ENCODE measurements around the gene PPP2CA.
"Not testable (repeated sequence)": the region's sequence is repeated elsewhere in the genome, so short reads cannot be mapped to it uniquely, and the experiment has no call there.

PPP2CA gene

DNA sequence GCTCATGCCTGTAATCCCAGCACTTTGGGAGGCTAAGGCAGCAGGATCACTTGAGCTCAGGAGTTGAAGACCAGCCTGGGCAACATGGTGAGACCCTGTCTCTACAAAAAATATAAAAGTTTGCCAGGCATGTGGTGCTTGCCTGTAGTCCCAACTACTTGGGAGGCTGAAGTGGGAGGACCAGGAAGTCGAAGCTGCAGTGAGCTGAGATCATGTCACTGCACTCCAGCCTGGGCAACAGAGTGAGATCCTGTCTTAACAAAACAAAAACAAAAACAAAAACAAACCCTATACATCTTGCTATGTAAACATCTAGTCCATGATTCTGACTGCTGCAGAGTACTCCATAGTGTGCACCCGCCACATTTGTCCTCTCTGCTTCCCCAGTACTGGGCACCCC is 19.8 kb upstream of the PPP2CA start:
- FAIRE-seq (no peak), DNase-seq (ENCODE audit: low spot score) (no peak)

DNA sequence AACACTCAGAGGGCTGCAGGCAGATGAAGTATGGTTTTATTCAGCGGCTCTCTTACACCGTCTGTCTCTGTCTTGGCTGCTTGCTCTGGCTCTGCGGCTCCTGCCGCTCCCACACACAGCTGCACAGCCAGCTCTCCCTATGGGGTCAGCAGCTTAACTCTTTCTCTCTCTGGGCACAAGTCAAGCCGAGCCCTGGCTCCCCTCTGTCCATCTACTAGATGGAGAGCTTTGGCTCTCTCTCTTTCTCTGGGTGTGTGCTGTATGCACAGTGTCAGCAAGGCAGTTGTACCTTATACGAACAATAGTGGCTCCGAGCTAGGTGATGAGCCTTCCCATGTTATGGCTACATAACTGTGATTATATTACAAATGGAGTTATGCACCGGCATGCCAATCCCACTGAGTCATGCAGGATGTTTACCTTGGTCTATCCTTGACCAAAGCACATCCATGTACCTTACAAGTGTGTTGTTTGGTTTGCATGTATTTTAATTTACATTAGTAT is 19.3 kb upstream of the PPP2CA start:
- DNase-seq (ENCODE audit: low spot score) (peak; percentile 47), FAIRE-seq (no peak)

DNA sequence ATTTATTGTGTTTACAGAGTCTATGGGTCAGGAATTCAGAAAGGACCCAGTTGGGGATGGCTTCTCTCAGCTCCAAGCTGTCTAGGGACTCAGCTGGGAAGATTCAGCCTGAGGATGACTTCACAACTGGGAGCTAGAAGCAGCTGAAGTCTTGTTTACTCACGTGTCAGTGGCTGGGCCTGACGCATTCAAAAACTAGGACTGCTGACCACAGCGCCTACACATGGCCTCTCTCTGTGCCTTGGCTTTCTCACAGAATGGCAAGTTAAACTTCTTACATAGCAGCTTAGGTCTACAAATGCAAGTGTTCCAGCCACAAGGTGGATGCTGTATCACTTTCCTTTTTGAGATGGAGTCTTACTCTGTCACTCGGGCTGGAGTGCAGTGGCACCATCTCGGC is 16.3 kb upstream of the PPP2CA start:
- no peak for FAIRE-seq

DNA sequence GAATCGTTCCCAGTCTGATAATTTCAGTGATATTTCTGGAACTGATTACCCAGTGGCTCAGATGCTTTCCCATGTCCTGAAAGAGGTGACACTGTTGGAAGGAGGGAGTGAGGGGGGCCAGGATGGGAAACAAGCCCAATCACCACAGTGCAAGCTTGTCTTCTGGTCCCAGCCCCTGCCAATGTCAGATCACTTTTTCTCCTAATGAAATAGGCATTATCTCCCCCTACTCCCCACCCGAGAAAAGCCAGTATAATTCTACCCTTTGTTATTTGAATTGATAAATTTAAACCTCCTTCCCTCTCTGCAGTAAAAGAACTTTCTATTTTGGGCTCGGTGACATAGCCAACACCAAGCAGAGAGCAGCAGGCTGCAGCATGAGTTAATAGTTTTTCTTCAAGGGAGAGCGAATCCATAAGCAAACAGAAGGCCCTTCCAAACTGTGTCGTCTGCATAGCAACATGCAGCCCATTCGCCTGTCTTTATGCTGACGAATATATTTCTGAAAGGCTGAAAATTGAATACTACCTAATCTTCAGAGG is 14.6 kb upstream of the PPP2CA start:
- FAIRE-seq (no peak), DNase-seq (ENCODE audit: low spot score) (no peak)

More for the DNA sequence above, 16.3 kb upstream of the PPP2CA start:
- DNase-seq (ENCODE audit: low spot score): no peak

DNA sequence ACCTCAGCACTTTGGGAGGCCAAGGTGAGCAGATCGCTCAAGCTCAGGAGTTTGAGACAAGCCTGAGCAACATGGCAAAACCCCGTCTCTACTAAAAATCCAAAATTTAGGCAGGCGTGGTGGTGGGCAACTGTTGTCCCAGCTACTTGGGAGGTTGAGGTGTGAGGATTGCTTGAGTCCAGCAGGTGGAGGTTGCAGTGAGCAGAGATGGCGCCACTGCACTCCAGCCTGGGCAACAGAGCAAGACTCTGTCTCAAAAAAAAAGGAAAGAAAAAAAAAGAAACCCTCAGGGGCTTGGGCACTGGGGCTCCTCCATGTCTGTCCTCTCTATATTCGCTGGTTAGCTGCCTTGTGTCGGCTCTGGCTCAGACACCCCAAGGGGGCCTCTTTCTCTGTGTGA is 10.9 kb upstream of the PPP2CA start:
- DNase-seq (ENCODE audit: low spot score) (no peak), FAIRE-seq (no peak)

DNA sequence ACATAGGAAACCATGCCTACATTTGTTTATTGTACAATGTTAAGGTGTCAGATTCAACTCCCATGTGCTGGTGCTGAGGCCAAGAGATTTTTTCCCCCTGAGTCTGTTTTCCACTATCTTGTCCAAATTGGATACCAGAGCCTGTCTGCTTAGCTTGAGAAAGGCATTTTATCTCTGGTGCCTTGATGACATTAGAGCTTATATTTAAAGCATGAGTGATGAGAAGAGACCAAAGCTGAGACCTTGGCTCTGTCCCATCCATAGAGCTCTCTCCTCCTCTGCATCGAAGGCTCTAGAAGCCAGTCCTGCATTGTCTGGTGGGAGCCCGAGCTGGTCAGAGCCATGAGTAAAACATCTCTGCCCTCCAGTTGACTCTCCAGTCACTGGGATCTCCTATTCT is 10.4 kb upstream of the PPP2CA start:
- DNase-seq (ENCODE audit: low spot score) (no peak), FAIRE-seq (no peak)

DNA sequence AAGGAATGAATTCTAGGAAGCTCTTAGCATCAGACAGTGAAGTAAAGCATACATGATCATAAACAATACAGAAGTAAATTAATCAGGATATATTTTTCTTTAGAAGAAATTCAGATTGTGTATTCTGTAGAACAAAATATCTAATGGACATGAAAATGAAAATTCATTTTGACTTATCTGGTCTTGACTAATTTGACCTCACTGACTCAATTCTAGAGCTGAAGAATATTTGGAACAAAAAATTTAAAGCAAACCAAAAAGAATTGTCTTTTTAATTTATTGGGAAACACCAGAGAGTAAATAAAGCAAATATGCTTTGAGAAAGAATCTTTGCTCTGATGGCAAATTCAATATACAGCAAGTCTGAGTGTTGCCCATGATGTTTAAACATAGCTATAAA is 2.8 kb upstream of the PPP2CA start:
- DNase-seq (ENCODE audit: low spot score): no peak
- no peak for FAIRE-seq

DNA sequence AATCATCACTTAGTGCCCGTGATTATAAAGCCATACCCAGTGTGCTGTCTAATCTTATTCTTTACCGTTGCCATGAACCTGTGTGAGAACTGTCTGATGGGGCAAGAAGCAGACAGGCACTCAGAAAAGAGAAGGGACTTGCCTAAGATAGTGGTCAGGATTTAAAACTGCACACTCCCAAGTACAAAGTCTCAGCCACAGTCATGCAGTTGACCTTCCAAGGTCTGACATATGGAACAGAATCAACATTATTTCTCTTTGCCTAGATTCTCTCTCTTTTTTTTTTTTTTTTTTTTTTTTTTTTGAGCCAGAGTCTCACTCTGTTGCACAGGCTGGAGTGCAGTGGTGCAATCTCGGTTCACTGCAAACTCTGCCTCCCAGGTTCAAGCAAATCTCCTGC is 1.9 kb upstream of the PPP2CA start:
- no peak for DNase-seq (ENCODE audit: low spot score)
- FAIRE-seq: no peak

DNA sequence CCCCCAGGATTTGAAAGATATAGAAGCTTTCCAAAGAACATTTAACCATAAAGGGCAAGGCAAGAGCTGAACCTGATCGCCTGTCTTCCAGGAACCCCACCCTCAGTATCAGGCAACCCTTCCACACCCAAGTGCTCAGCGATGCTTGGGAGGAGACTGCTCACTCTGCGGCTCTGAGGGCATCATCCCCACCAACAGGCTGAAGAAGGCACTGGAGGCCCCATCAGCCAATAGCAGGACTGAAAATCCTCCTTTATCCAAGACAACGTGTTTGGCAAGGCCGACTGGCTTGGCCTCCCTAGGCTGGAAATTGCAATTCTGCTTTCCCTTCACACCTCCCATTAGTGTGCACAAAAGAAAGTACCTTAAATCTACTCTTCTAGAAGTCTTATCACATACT is 1.4 kb upstream of the PPP2CA start:
- DNase-seq (ENCODE audit: low spot score) (no peak), FAIRE-seq (no peak)

DNA sequence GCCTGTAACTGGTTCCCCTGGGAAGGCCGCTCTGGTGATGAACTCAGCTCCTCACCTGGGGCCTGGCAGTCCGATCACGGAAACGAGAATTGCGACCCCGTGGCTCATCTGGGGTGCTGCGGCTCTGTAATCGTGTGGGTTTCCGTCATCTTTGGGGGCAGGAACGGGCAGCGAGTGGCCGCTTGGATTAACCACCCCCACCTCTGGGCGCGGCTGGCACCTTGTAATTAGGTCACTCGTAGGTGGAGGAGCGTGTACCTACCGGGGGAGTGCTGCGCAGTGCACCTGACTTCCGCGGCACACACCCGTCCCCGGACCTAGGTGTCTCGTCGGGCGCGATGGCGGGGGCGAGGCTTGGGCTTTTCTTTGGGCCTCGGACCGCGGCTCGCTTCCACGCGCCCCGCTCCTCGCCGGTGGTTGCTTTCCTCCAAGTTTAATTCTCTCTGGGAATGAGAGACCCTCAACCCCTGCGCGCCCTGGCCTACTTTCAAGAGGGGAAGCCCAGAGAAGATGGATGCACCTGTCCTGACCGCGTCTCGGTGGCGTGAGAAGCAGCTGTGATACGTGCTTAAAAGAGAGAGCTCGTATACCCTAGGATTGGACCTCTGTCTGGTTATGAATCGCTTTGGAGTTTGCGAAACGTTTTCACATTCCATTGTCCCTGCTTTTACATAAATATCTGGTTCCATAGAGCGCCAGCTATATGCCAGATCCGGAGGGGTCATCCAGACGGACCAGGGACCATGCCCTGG is 744 bp upstream of the PPP2CA start:
- DNase-seq (ENCODE audit: low spot score): no peak
- no peak for FAIRE-seq

DNA sequence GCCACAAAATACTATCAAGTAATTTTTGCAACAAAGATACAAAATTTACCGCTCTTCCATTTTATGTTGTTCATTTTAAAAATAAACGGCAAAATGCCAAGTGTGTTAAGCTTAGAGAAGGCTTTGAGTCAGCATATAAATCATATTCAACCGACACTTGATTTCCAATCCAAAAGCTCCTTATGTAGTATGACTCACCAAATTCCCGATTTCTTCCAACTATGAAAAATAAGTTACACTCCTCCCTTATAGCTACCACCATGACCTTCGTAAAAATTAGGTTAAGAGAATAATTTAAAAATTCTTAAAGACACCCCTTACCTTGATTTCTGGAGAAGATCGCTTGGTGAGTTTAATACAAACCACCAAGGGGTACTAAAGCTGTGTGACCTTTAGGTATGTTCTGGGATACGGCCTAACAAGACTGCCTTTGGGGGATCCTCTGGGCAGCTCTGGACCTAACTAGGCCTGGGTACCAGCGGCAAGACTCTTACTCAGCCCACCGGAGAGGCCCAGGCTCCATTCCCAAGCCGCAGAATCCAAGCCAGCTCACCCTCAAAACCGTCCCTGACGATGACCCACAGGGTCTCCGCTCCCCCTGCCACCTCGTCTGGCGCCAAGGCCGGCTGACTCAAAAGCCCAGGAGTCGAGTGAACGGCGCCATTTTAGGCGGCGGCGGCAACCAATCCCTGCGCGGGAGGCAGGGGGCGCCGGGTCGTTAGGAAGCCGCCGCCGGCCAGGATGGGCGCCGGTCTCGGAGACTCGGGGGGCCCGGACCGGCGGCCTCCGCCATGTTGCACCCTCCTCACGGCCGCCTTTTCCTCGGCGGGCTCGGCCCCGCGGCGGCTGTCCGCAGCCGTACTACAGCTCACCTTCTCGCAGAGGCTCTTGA is 739 bp downstream of the PPP2CA start:
- FAIRE-seq (no peak), DNase-seq (ENCODE audit: low spot score) (peak; percentile 53)

DNA sequence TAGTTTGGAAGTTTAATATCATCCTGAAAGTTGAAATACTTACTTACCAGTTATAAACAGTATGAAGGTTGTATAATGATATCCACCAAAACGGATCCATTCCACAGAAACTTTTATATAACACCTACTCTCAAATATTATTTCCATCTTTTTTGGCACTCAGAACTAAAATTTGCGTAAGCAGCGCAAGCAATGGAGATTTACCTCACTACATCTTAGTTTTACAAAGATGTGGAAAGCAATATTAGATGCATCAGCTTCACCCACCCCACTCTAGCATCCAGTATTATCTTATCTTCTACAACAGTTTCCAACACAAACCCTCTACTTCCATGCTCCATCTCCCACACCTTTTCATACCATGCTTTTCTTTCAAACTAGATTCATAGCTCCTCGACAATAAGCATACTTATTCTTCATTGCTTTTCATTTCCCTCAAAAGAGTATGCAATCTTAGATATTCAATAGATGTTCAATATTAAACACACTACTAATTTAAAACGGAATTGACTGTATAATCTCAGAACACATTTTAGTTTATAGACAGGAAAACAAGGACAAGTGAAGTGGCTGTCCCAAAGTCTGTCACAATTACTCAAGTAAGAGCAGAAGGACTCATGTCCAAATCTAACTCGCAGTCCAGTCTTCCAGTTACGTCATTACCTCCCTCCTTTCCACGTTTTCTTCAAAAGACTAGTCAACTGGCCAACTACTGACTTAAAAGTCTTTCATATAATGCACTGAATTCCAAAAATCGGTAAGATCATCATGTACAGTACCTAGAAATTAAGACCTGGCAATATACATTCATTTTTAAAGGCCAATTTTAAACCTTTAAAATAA is 2.2 kb downstream of the PPP2CA start:
- FAIRE-seq: no peak
- no peak for DNase-seq (ENCODE audit: low spot score)

DNA sequence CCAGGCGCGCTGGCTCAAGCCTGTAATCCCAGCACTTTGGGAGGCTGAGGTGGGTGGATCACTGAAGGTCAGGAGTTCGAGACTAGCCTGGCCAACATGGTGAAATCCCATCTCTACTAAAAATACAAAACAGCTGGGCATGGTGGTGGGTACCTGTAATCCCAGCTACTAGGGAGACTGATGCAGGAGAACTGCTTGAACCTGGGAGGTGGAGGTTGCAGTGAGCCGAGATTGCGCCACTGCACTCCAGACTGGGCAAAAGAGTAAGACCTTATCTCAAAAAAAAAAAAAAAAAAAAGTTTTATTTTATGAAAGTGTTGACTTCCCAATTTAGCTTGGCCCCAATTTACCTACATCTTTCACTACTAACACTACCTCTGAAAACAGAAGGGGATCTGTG is 4.2 kb downstream of the PPP2CA start:
- FAIRE-seq; DNase-seq (ENCODE audit: low spot score): not testable (repeated sequence)

DNA sequence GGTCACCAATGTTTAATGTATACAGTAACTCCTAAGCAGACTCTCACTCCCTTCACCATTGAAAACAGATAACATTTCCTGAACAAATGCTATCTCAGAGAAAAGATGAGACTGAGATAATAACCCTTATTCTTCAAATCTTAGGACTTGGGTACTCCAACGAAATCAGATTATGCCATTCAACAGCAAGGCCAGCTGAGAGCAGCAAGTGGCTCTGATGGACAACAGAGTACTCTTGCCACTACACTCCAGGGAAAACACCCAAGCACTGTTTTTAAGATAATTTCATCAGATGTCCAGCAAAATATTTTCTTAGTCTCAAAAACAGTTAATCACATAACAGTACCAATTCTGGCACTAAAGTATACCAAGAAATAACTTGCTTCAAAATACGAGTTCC is 10.1 kb downstream of the PPP2CA start:
- FAIRE-seq: no peak
- no peak for DNase-seq (ENCODE audit: low spot score)

DNA sequence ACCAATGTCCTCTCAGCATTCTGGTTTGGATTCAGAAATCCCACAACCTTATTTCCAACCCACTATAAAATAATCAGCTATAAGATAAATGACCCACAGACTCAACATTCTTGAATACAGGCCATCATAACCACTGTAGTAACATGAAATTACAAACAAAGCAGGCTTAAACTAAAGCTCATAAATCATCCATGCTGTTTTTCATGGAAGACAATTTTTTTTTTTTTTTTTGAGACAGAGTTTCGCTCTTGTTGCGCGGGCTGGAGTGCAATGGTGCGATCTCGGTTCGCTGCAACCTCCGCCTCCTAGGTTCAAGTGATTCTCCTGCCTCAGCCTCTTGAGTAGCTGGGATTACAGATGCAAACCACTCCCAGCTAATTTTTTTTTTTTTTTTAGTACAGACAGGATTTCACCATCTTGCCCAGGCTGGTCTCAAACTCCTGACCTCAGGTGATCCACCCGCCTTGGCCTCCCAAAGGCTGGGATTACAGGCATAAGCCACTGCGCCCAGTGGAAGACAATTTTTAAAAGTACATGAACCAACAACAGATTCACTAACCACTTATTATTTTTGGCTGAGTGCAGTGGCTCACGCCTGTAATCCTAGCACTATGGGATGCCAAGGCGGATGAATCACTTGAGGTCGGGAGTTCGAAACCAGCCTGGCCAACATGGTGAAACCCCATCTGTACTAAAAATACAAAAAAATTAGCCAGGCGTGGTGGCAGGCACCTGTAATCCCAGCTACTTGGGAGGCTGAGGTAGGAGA is 14.4 kb downstream of the PPP2CA start:
- not testable (repeated sequence) for FAIRE-seq; DNase-seq (ENCODE audit: low spot score)

DNA sequence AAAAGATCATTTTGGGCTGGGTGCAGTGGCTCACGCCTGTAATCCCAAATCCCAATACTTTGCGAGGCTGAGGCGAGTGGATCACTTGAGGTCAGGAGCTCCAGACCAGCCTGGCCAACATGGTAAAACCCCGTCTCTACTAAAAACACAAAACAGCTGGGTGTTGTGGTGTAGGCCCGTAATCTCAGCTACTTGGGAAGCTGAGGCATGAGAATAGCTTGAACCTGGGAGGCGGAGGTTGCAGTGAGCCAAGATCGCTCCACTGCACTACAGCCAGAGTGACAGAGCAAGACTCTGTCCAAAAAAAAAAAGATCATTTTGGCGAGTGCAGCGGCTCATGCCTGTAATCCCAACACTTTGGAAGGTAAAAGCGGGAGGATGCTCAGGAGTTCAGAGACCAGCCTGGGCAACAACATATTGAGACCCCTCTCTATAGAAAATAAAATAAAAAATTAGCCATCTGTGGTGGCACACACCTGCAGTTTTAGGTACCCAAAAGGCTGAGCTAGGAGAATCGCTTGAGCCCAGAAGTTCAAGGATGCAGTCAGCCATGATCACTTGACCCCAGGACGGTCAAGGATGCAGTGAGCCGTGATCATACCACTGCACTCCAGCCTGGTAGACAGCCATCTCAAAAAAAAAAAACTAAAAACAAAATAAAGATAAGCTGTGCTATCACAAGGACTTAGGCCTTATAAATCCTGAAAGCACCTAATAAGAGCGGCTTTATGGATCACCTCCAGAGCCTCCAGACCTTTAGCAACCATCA is 16.2 kb downstream of the PPP2CA start:
- FAIRE-seq: no peak
- no peak for DNase-seq (ENCODE audit: low spot score)

DNA sequence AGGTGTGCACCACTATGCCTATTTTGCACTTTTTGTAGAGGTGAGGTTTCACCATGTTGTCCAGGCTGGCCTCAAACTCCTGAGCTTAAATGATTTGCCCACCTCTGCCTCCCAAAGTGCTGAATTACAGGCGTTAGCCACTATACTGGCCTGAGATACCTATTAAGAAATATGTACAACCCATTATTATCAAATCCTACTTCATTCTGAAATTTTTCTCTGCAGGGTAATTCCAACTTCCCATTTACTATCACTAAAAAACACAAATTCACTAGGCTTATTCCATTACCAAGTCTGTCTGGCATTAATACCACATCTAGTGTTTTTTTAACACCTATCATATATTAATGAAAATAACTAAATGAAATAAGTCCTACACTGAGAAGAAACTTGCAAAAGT is 18.2 kb downstream of the PPP2CA start:
- no peak for FAIRE-seq
- DNase-seq (ENCODE audit: low spot score): no peak

DNA sequence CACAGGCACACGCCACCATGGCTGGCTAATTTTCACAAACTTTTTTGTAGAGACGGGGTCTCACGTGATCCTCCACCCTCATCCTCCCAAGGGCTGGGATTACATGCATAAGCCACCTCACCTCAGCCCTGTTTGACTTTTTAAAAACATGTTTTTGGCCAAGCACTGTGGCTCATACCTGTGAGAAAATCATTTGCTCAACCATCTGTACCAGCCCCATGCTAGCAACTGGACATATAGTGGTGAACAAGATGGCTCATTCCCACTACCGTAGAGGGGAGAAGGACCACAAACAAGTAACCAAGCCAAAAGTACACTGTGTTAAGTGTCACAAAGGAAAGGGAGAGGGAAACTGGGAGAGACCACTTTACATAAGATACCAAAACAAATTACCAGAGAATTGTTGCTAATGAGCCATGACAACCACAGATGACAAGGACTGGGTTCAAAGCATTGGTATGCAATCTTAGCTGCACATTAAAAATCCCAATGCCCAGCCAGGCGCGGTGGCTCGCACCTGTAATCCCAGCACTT is 19.2 kb downstream of the PPP2CA start:
- no peak for FAIRE-seq

DNA sequence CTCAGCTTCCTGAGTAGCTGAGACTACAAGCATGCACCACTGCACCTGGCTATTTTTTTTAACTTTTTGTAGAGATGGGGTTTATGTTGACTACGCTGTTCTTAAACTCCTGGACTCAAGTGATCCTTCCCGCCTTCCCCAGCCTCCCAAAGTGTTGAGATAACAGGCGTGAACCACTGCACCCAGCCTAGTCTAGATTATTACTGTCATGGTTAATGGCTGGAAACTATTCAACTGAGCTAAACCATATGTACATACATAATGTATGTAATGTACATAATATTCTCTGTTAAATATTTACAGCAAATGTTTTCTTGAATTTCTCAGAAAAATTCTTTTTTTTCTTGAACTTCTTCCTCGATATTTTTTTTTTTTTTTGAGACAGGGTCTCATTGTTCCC is 21.3 kb downstream of the PPP2CA start:
- FAIRE-seq (no peak), DNase-seq (ENCODE audit: low spot score) (no peak)

More for the DNA sequence above, 19.2 kb downstream of the PPP2CA start:
- no peak for DNase-seq (ENCODE audit: low spot score)

Data from urothelium cell line (cell line).